Upper lobe of left lung (tissue), 4 donors: ENCODE data around the gene PEMT.

Experiments used
- EP300 ChIP-seq, 4 donors: sonication (generic); formaldehyde crosslinking; IDR thresholded peaks; one replicate each; pipeline ENCODE4 v1.5.1; 2017; ENCODE audit warnings: antibody characterized with exemption in 4 of 4, control low read depth in 2 of 4
- POLR2A ChIP-seq, 4 donors: fragments of 450-650 bp; IDR thresholded peaks; one replicate each; pipeline ENCODE4 v1.5.1; 2016 to 2017; ENCODE audit warnings: antibody characterized with exemption in 4 of 4, mild to moderate bottlenecking in 2 of 4
- POLR2AphosphoS5 ChIP-seq, 2 donors: sonication (generic); formaldehyde crosslinking; IDR thresholded peaks; one replicate each; pipeline ENCODE4 v1.5.1; 2017; ENCODE audit warnings: antibody characterized with exemption in 2 of 2
- TF ChIP-seq, protein P1 (sequence below), 6 experiments: fragments of 450-650 bp in 4 of 6; fragments of 200-600 bp in 2 of 6; sonication (generic) in 2 of 6; IDR thresholded peaks; one replicate each; pipeline ENCODE4 v1.5.1; 2016 to 2019; ENCODE audit warnings: antibody characterized with exemption in 6 of 6

DNA sequence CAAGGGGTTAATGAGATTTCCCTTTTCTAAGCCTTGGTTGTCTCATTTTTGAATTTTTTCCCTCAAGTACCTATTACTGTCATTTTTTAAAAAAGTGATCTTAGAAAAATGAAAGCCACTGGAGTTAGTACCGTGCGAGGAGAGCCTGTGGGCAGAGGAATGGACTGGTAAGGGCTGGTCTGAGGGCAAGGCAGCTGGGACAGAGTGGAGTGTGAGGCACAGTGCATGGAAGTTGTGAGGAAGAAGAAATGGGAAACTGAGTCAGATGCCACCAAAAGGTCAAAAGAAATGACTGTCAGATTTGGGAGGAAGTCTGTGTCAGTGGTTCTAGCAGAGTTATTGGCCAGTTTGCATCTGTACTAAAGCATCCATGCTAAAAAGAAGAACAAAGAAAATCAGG, 103.5 kb downstream of the PEMT start:
- TF ChIP-seq, protein P1, sequence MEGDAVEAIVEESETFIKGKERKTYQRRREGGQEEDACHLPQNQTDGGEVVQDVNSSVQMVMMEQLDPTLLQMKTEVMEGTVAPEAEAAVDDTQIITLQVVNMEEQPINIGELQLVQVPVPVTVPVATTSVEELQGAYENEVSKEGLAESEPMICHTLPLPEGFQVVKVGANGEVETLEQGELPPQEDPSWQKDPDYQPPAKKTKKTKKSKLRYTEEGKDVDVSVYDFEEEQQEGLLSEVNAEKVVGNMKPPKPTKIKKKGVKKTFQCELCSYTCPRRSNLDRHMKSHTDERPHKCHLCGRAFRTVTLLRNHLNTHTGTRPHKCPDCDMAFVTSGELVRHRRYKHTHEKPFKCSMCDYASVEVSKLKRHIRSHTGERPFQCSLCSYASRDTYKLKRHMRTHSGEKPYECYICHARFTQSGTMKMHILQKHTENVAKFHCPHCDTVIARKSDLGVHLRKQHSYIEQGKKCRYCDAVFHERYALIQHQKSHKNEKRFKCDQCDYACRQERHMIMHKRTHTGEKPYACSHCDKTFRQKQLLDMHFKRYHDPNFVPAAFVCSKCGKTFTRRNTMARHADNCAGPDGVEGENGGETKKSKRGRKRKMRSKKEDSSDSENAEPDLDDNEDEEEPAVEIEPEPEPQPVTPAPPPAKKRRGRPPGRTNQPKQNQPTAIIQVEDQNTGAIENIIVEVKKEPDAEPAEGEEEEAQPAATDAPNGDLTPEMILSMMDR (IDR thresholded peaks at IDR 0.05): no peak
- TF ChIP-seq POLR2AphosphoS5 (IDR thresholded peaks at IDR 0.05) (no peak), EP300 (IDR thresholded peaks at IDR 0.05) (no peak), POLR2A (IDR thresholded peaks at IDR 0.05) (no peak)
